ENCODE results near the gene ABCB11. TPM values are rescaled to one million over a fixed set of nuclear protein-coding genes. Genes with fewer than 3 reads are reported as not detected.

ABCB11 gene
- total and polyA plus RNA-seq, 2 donors from 2014 or later = 0.03 TPM; not detected in 1

DNA sequence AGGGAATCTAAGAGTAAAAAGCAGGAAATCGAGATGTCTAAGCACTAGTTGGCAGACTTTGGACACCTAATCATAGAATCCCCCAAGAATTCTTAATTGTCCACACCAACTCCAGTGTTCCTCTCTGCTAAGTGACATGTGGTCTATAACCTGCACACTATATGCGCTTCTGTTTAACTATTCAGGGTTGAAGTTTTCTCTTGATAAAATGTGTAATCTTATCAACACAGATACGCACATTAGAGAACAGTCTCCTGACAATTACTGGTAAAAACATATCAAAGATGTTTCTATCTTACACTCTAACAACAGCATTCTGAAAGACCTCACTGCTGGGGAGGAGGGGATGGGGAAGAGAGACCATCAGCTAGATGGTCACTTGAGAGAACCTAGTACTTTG lies 3.9 kb downstream of the ABCB11 start:
- H3K4me3 ChIP-seq (ENCODE audit: low read length in 3 of 3) = no peak overlapping the region
- H3K9me3 ChIP-seq (ENCODE audit: control insufficient read depth in 2 of 3, insufficient read depth in 1 of 3, low read length in 3 of 3) = no peaks in the 10 kb centered on the region
- TF ChIP-seq CTCF (IDR thresholded peaks at IDR 0.05; ENCODE audit: borderline replicate concordance, extremely low read depth, insufficient read depth) = no peak
- H3K36me3 ChIP-seq (ENCODE audit: control insufficient read depth in 2 of 3, insufficient read depth in 3 of 3, low read length in 3 of 3) = no peaks in the 10 kb centered on the region
- intact Hi-C loops (cut with DNase I) = no loop called here
- no peak overlapping the region for H3K9ac ChIP-seq (ENCODE audit: low read length in 3 of 3)
- DNase-seq (no peak), FAIRE-seq (no peak)
- no peaks in the 10 kb centered on the region for H3K4me1 ChIP-seq (ENCODE audit: control insufficient read depth in 2 of 3, insufficient read depth in 2 of 3, low read depth in 1 of 3, low read length in 3 of 3)
- no peak overlapping the region for H3K27ac ChIP-seq (ENCODE audit: low read depth in 2 of 2, low read length in 2 of 2)
- no peaks in the 10 kb centered on the region for H3K27me3 ChIP-seq (ENCODE audit: control insufficient read depth, insufficient read depth, low read length)

GRCh38 chr2:169026056-169026455 lies 5.1 kb downstream of the ABCB11 start:
- H3K36me3 ChIP-seq (ENCODE audit: control insufficient read depth in 2 of 3, insufficient read depth in 3 of 3, low read length in 3 of 3) = no peaks in the 10 kb centered on the region
- no peak overlapping the region for H3K9ac ChIP-seq (ENCODE audit: low read length in 3 of 3)
- H3K4me1 ChIP-seq (ENCODE audit: control insufficient read depth in 2 of 3, insufficient read depth in 2 of 3, low read depth in 1 of 3, low read length in 3 of 3) = no peaks in the 10 kb centered on the region
- no peaks in the 10 kb centered on the region for H3K27me3 ChIP-seq (ENCODE audit: control insufficient read depth, insufficient read depth, low read length)
- H3K9me3 ChIP-seq (ENCODE audit: control insufficient read depth in 2 of 3, insufficient read depth in 1 of 3, low read length in 3 of 3) = no peaks in the 10 kb centered on the region
- intact Hi-C loops (cut with DNase I) = no loop called here
- no peak for TF ChIP-seq CTCF (IDR thresholded peaks at IDR 0.05; ENCODE audit: borderline replicate concordance, extremely low read depth, insufficient read depth)
- DNase-seq (no peak), FAIRE-seq (no peak)
- H3K4me3 ChIP-seq (ENCODE audit: low read length in 3 of 3) = no peak overlapping the region
- H3K27ac ChIP-seq (ENCODE audit: low read depth in 2 of 2, low read length in 2 of 2) = no peak overlapping the region

DNA sequence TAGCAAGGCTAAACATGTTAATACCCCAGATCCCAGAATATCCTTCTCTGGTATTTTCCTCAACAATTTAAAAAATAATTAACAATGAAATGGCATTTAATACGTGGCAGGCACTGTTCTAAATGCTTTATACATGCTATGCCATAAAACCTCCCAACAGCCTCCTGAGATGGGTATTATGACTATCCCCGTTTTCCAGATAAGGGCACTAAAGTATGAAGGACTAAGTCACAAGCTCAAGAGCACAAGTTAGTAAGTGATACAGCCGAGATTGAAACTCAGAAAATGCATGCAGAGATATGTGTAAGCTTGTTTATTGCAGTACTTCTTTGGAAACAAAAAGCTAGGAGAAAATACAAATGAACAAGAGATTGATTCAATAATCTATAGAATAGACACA lies 8.0 kb downstream of the ABCB11 start:
- intact Hi-C loops (cut with DNase I) = no loop called here
- H3K27me3 ChIP-seq (ENCODE audit: control insufficient read depth, insufficient read depth, low read length) = no peaks in the 10 kb centered on the region
- no peaks in the 10 kb centered on the region for H3K4me1 ChIP-seq (ENCODE audit: control insufficient read depth in 2 of 3, insufficient read depth in 2 of 3, low read depth in 1 of 3, low read length in 3 of 3)
- H3K9me3 ChIP-seq (ENCODE audit: control insufficient read depth in 2 of 3, insufficient read depth in 1 of 3, low read length in 3 of 3) = no peaks in the 10 kb centered on the region
- no peaks in the 10 kb centered on the region for H3K36me3 ChIP-seq (ENCODE audit: control insufficient read depth in 2 of 3, insufficient read depth in 3 of 3, low read length in 3 of 3)
- H3K9ac ChIP-seq (ENCODE audit: low read length in 3 of 3) = no peak overlapping the region
- H3K4me3 ChIP-seq (ENCODE audit: low read length in 3 of 3) = no peak overlapping the region
- FAIRE-seq = no peak
- no peak overlapping the region for H3K27ac ChIP-seq (ENCODE audit: low read depth in 2 of 2, low read length in 2 of 2)
- DNase-seq = no peak
- TF ChIP-seq CTCF (IDR thresholded peaks at IDR 0.05; ENCODE audit: borderline replicate concordance, extremely low read depth, insufficient read depth) = no peak

DNA sequence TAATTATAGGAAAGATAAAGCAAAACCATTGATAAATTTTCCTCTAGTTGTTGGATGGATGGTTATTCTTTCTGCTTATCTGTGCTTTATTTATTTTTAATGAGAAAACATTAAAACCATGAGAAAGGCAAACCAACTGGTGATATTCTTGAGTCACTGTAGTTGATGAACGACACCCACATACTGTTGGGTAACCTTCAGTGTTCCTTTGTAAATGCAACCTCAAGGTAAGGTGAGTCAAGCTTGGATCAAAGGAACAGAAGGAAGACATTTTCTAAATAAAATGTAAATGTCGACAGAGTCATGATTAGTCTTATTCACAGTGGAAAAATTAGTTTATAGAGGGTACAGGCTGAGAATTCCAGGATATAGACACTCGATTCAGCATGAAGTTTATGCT lies 12.7 kb downstream of the ABCB11 start:
- Histone ChIP-seq H3K4me1 (ENCODE audit: control insufficient read depth in 2 of 3, insufficient read depth in 2 of 3, low read depth in 1 of 3, low read length in 3 of 3) (no peaks in the 10 kb centered on the region), H3K4me3 (ENCODE audit: low read length in 3 of 3) (no peak overlapping the region), H3K9me3 (ENCODE audit: control insufficient read depth in 2 of 3, insufficient read depth in 1 of 3, low read length in 3 of 3) (no peaks in the 10 kb centered on the region), H3K27ac (ENCODE audit: low read depth in 2 of 2, low read length in 2 of 2) (no peak overlapping the region), H3K9ac (ENCODE audit: low read length in 3 of 3) (no peak overlapping the region), H3K36me3 (ENCODE audit: control insufficient read depth in 2 of 3, insufficient read depth in 3 of 3, low read length in 3 of 3) (no peaks in the 10 kb centered on the region), H3K27me3 (ENCODE audit: control insufficient read depth, insufficient read depth, low read length) (no peaks in the 10 kb centered on the region)
- no peak for TF ChIP-seq CTCF (IDR thresholded peaks at IDR 0.05; ENCODE audit: borderline replicate concordance, extremely low read depth, insufficient read depth)
- FAIRE-seq (no peak), DNase-seq (no peak)
- intact Hi-C loops (cut with DNase I) = no loop called here

All from kidney (tissue), 14 donors.